Fibroblast of skin of left quadriceps (primary cell): ENCODE data around the gene IPO11.
"Not testable (repeated sequence)": the region's sequence is repeated elsewhere in the genome, so short reads cannot be mapped to it uniquely, and the experiment has no call there.

Source experiments
- DNase-seq, 2 experiments: peaks; one replicate each; pipeline ENCODE4 v3.0.0-alpha.2; 2013; ENCODE audit warnings: low read depth in 2 of 2

Gene IPO11

DNA sequence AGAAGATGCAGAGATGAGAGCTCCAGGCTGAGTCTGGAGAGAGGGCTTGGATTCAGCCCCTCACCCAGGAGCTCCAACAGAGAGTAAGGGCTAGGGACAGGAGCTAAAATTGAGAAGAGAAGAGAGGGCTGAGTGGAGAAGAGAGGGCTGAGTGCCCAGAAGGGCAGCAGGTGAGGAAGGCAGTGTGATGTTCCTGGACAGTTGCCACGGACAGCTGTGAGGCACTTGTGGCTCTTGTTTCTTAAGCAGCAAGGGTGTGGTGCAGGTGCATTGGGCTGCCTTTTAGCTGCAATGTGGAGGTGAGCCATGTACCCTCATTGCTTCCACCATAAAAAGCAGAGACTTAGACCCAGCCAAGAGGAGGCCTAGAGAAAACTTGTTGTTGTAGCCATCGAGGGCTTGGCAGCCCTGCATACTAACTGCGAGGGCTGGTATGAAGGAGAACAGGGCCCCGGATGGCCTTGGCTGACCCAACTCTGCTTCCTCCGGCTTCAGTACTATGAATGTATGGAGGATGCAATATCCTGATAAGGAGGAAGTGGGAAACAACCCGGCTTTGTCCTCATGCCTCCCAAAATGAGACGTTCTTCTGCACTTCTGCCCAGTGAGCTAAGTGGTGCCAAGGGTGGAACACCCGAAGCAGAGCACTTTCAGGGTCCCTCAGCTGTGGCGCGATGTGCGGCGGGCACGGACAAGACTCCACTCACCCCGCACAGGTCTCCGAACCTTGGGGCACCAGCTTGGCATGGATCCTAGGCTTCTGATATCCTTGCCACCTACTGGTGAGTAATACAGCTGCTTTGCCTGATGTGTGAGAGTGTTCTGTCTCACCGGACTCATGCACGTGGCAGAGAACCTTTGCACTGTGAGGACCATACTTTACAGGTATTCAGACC is 231.2 kb downstream of the IPO11 start:
- DNase-seq = no peak

DNA sequence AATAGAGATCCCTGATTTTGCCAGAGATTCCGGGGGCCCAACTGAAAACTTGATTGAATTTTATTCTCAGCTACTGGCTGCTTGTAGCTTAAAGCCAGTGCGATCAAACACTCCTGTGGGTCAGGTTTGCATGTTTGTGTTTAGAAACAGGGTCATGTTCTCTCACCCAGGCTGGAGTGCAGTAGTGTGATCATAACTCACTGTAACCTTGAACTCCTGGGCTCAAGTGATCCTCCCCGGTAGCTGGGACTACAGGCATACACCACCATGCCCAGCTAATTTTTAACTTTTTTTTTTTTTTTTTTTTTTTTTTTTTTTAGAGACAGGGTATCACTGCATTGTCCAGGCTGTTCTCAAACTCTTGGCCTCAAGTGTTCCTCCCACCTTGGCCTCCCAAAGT is 232.7 kb downstream of the IPO11 start:
- DNase-seq = no peak

DNA sequence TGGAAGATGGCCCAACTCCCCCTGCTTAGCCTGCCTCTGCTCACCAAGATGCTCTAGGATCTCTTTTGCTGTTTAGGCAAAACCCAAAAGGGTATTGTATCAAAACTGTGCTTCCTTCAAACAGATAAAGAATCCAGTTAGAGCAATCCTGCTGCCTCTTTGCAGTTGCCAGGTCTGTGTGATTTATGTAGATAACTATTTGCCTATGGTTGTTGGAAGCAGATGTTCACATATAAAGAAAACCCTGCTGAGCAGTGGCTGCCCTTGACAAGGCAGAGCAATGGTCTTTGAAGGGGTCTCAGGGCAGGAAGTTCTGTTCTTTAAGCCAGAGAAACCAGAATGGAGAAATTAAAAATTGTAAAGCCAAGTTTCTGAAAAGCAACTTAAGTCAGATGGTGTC is 234.7 kb downstream of the IPO11 start:
- no peak for DNase-seq

DNA sequence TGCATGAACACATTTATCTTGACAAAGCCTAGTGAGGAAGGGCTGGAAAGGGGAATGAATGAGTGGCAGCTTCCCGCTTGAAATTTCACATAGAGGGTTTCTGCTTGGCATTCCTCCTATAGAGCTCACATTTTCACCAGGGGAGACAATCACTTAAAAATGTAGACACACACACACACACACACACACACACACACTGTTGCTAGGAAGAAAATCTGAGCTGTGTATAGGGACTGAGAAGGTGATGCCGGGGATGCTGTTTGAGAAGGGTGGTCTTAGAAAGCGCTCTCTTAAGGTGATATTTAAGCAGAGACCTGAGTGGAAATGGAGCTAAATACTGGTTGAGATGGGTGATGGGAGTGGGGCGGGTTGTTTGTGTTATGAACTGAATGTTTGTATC is 236.5 kb downstream of the IPO11 start:
- no peak for DNase-seq

DNA sequence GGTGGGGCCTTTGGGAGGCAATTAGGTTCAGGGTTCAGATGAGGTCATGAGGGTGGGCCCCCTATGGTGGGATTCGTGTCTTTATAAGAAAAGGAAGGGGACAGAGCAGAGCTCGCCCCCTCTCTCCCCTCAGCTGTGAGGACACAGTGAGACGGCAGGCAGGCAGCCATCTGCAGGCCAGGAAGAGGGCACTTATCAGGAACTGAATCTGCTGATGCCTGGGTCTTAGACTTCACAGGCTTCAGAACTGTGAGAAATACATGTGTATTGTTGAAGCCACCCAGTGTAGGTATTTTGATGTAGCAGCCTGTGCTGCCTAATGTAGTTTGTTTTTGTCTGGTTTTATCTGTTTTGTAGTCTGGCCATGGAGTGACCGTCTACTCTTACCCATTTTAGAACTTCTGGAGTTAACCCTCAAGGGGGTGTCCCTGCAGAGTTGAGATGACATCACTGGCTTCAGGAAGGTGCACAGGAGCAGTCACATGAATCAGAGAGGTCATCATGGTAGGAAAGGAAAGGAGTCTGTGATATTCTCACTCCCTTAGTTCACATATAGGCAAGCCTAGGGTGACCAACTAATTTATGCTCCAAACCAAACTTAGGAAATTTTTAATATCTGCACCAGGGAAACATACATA is 237.0 kb downstream of the IPO11 start:
- no peak for DNase-seq

DNA sequence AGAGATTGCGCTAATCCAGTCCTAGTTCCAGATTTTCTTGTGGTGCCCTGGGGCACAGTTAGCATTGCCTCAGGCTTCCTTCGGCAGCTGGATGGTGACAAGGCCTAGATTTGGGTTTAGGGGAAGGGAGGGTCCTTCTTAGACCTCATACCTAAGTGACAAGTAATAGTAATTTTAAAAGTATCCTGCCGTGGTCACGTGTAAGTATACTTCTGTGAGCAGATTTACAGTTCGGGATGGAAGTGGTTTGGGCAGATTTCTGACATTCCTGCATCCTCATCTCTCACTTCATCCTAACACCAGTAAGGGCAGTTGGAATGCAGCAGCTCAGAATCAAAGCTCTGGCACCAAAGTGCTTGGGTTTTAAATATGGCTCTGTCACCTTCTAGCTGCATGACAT is 237.6 kb downstream of the IPO11 start:
- DNase-seq = peak; percentile 7 to 10

DNA sequence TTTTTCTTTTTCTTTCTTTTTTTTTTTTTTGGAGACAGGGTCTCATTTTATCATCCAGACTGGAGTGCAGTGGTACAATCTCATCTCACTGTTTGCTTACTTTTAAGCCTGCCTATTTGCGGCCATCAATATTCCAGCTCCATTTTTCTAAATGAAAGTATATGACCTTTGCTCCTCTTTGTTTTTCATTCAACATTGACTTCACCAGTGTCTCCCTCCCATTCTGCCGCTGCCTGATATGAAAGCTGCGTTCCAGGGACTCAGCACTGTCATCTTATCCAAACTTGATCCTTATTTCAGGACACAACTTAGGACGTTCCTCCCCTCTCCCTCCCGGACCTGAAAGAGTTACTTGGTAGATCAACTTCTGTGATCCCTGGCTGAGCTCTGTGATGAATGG is 239.7 kb downstream of the IPO11 start:
- DNase-seq = no peak

DNA sequence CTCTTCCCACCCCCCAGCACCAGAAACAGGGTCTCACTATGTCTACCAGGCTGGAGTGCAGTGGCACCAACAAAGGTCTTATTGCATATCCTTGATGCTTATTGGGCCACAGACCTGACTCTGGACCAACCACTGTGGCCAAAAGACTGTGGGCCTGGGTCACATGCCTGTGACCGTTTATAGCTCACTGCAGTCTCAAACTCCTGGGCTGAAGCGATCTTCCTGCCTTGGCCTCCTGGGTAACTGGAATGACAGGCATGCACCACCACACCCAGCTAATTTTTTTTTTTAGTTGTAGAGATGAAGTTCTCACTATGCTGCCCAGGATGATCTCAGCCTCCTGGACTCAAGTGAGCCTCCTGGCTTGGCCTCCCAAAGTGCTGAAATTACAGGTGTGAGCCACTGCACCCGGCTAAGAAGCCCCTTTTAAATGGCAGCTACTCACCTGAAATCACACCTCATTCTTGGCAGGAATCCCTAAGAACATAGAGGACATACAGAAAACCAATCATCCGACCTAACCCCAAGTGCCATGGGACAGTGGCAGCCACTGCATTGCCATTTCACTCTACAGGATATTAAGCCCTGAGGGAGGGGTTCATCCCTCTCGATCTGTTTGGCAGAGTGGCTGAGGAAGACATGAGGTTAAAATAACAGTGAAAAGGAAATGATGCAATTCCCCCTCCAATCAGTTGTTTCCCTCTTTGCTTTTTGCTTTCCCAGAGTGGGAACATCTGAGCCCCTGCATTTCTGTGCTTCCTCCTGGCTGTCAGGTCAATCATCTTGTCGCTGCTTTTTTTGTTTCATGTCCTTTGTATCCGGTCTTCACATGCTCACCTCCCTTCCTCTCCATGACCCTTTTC is 240.7 kb downstream of the IPO11 start:
- no peak for DNase-seq

DNA sequence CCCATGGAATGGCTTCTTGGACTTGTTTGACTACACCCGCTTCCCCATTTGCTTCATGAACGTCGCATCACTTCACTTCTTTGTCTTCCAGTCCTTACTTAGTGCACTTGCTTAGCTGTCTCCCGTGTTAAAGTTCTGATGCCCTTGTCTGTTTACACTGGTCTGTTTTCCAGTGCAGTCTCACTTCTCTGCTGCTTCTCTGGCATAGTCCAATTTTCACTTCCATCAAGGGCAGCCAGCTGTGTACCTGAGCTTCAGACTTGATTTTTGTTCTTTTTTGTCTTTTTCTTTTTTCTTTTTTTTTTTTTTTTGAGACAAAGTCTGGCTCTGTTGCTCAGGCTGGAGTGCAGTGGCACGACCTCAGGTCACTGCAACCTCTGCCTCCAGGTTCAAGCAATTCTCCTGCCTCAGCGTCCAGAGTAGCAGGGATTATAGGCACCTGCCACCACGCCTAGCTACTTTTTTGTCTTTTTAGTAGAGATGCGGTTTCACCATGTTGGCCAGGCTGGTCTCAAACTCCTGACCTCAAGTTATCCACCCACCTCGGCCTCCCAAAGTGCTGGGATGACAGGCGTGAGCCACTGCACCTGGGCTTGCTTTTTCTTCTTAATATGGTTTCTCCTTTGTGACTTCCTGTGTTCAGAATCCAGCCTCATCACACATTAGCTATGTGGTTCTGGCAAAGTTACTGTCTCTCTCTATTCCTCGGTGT is 241.5 kb downstream of the IPO11 start:
- DNase-seq = no peak

DNA sequence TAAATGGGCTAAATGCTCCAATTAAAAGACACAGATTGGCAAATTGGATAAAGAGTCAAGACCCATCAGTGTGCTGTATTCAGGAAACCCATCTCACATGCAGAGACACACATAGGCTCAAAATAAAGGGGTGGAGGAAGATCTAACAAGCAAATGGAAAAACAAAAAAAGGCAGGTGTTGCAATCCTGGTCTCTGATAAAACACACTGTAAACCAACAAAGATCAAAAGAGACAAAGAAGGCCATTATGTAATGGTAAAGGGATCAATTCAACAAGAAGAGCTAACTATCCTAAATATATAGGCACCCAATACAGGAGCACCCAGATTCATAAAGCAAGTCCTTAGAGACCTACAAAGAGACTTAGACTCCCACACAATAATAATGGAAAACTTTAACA is 245.2 kb downstream of the IPO11 start:
- DNase-seq = not testable (repeated sequence)

DNA sequence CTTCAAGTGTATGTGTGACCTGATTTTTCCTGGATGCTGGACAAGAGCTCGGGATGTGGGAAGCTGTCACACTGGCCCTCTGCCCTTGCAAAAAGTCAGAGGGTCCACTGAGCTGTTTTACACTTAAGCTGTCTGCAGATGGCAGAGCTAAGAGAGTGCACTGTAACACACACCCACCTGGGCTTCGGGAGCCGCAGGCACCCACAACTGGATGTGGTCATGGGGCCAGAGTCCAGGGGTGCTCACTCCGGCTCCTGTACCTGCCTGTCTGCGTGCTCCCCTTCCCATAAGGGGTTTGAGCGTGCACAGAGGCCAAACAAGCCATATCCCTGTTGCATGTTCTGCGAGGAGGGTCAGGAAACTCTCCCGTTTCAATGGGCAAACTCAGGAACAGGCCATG is 248.6 kb downstream of the IPO11 start:
- DNase-seq = no peak

DNA sequence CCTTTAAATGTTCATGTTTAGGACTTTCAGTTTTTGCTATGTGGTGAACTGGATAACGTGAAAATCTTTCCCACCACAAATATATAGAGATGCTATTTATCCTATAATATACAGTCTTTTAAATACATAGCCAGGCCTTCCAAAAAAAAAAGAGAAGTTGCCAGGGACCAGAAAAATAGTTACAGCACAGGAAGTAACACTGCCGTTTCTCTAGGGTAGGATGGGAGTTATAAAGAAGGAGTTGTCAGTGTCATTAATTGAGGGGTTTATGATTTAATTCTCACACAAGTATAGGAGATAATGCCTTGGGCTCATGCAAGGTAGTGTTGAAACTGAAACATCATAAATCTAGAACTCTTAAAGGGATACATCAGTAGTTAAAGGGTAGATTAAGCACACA is 250.0 kb downstream of the IPO11 start:
- no peak for DNase-seq

DNA sequence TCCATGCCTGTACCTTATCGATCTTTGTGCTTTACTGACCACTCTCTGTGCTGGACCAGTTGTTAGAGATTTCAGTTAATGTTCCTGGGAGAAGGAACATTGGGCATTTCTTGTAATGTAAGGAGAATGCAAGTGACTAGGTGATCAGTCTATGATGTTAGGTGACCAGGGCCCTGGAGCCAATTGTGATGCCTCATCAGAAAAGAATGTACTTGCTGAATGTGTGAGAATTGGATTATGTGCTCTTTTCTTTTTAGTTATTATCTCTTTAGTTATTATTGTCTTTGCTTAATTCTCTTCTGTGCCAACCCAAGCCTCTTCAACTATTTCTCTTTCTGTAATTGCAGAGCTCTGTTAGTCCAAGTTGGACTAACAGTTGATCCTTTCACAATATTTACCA is 258.9 kb downstream of the IPO11 start:
- no peak for DNase-seq

DNA sequence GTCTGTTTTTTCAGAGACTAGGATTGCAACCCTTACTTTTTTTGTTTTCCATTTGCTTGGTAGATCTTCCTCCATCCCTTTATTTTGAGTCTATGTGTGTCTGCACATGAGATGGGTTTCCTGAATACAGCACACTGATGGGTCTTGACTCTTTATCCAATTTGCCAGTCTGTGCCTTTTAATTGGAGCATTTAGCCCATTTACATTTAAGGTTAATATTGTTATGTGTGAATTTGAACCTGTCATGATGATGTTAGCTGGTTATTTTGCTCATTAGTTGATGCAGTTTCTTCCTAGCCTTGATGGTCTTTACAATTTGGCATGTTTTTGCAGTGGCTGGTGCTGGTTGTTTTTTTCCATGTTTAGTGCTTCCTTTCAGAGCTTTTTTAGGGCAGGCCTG is 264.0 kb downstream of the IPO11 start:
- not testable (repeated sequence) for DNase-seq
